Esophagus squamous epithelium (tissue), 5 donors: Measurements from ENCODE around the gene CBFA2T2. TPM values are rescaled to one million over a fixed set of nuclear protein-coding genes. Genes with fewer than 3 reads are reported as not detected.

ENCODE experiments used
- DNase-seq: peaks from one replicate; lab custom pipeline; 2025; lab: John Stamatoyannopoulos, UW
- H3K27ac ChIP-seq, 4 donors: fragments of 200-600 bp; sonication (generic); one replicate each; pipeline ENCODE4 v1.5.1; 2016 to 2019; ENCODE audit warnings: mild to moderate bottlenecking in 1 of 4
- H3K27me3 ChIP-seq, 4 donors: fragments of 200-600 bp; sonication (generic); 1 replicate in 3 of 4; 2 replicates in 1 of 4; pipeline versions ENCODE4 v1.5.1 to v1.6.0; 2017 to 2021; ENCODE audit warnings: antibody characterized with exemption in 1 of 4
- H3K36me3 ChIP-seq, 3 donors: fragments of 200-600 bp; sonication (generic); one replicate each; pipeline ENCODE4 v1.5.1; 2016 to 2019
- H3K4me1 ChIP-seq, 3 donors: fragments of 200-600 bp; sonication (generic); one replicate each; pipeline ENCODE4 v1.5.1; 2017 to 2019
- H3K4me3 ChIP-seq, 4 donors: fragments of 200-600 bp; sonication (generic); 1 replicate in 3 of 4; 2 replicates in 1 of 4; pipeline ENCODE4 v1.5.1; 2016 to 2019; ENCODE audit warnings: mild to moderate bottlenecking in 2 of 4, moderate library complexity in 1 of 4
- H3K9me3 ChIP-seq, 3 donors: fragments of 200-600 bp; sonication (generic); one replicate each; pipeline ENCODE4 v1.5.1; 2016 to 2019
- POLR2A ChIP-seq, 4 donors: fragments of 450-650 bp; IDR thresholded peaks; one replicate each; pipeline ENCODE4 v1.6.1; 2017; ENCODE audit warnings: antibody characterized with exemption in 4 of 4, mild to moderate bottlenecking in 4 of 4, moderate library complexity in 3 of 4
- WGBS, 2 donors: methylation state at CpG; one replicate each; pipeline ENCODE4 v1.1.5; 2018; 5-methylcytosine and 5-hydroxymethylcytosine counted together
- intact Hi-C: fragments of 100-400 bp; cut with DNase I; formaldehyde crosslinking; loops from one replicate; pipeline ENCODE4 v1.15.0; 2022
- total RNA-seq, 4 donors: library from RNA; depleted of rRNA; stranded (reverse); fragments of >200 nt; gene quantifications; one replicate each; pipeline ENCODE4 v1.1.0, GENCODE V29; 2016
- TF ChIP-seq, protein P1 (sequence below), 6 experiments: fragments of 450-650 bp in 4 of 6; fragments of 200-600 bp in 2 of 6; sonication (generic) in 2 of 6; IDR thresholded peaks; one replicate each; pipeline ENCODE4 v1.5.1; 2016 to 2019; ENCODE audit warnings: antibody characterized with exemption in 6 of 6, mild to moderate bottlenecking in 4 of 6, moderate library complexity in 4 of 6
- donor health status: DM: yes; HTN: yes; CAD: no.

Gene CBFA2T2
- total RNA-seq, 4 donors from 2014 or later = 10.5 to 15.6 (median 10.8) TPM

DNA sequence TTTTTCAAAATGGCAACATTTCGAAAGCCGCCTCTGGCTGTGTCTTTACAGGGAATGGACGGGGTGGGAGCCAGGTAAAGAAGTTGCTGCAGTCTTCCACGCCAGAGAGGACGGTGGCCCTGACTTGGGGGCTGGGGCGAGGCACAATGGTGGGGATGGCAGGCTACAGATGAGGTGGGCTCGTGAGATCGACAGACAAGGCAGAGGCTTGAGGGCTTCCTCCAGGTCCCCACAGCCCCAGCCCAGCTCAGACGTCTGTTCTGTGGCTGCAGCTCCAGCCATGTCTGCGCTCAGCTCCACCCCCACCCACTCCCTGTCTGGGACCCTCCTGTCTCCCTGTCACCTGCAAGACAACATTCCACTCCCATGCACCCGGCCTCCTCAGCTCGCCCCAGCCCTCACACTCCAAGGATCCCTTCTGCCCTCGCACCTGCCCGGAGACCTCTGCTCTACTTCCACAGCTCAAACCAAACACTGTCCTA is 164.8 kb downstream of the CBFA2T2 start:
- no peak for DNase-seq
- intact Hi-C loops = loop anchor here (5.0 kb wide), 1 partner anchor 197 kb away; no protein-coding TSS in a partner anchor
- Histone ChIP-seq H3K27me3 (no peaks in the 10 kb centered on the region), H3K36me3 (peaks cover 7 to 32% (median 8%) of the 10 kb centered on the region in 3 donors), H3K4me1 (peaks cover 14 to 66% (median 28%) of the 10 kb centered on the region in 3 donors), H3K9me3 (no peaks in the 10 kb centered on the region), H3K27ac (peak overlapping the region in 1 of 4 donors; percentile 31), H3K4me3 (no peak overlapping the region)
- TF ChIP-seq POLR2A (IDR thresholded peaks at IDR 0.05) = no peak
- TF ChIP-seq, protein P1, sequence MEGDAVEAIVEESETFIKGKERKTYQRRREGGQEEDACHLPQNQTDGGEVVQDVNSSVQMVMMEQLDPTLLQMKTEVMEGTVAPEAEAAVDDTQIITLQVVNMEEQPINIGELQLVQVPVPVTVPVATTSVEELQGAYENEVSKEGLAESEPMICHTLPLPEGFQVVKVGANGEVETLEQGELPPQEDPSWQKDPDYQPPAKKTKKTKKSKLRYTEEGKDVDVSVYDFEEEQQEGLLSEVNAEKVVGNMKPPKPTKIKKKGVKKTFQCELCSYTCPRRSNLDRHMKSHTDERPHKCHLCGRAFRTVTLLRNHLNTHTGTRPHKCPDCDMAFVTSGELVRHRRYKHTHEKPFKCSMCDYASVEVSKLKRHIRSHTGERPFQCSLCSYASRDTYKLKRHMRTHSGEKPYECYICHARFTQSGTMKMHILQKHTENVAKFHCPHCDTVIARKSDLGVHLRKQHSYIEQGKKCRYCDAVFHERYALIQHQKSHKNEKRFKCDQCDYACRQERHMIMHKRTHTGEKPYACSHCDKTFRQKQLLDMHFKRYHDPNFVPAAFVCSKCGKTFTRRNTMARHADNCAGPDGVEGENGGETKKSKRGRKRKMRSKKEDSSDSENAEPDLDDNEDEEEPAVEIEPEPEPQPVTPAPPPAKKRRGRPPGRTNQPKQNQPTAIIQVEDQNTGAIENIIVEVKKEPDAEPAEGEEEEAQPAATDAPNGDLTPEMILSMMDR (IDR thresholded peaks at IDR 0.05) = no peak
- 75 to 78% methylated on average over 6 to 12 of the region's 14 CpGs for WGBS, 2 donors

DNA sequence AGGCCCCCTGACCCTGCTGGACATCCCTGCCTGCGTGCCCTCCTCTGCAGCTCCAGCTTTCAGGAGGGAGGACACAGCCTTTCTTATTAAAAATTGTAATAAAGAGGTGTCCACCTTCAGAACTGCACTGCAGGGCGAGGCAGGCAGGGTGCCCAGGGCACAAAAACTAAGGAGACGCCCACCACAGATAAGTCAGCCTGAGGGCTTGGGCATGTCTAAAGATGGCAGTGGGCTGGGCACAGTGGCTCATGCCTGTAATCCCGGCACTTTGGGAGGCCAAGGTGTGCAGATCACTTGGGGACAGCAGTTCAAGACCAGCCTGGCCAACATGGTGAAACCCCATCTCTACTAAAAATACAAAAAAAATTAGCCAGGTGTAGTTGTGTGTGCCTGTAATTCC is 165.3 kb downstream of the CBFA2T2 start:
- no peak overlapping the region for H3K4me3 ChIP-seq
- H3K36me3 ChIP-seq = peaks cover 10 to 36% (median 10%) of the 10 kb centered on the region in 3 donors
- no peaks in the 10 kb centered on the region for H3K9me3 ChIP-seq
- 62% methylated on average over 2 of the region's 4 CpGs; no CpG with 5 or more reads in 1 of the 2 donors for WGBS, 2 donors
- TF ChIP-seq POLR2A (IDR thresholded peaks at IDR 0.05) = no peak
- no peaks in the 10 kb centered on the region for H3K27me3 ChIP-seq
- H3K27ac ChIP-seq = no peak overlapping the region
- H3K4me1 ChIP-seq = peaks cover 14 to 62% (median 23%) of the 10 kb centered on the region in 3 donors
- intact Hi-C loops = no loop called here
- no peak for DNase-seq

DNA sequence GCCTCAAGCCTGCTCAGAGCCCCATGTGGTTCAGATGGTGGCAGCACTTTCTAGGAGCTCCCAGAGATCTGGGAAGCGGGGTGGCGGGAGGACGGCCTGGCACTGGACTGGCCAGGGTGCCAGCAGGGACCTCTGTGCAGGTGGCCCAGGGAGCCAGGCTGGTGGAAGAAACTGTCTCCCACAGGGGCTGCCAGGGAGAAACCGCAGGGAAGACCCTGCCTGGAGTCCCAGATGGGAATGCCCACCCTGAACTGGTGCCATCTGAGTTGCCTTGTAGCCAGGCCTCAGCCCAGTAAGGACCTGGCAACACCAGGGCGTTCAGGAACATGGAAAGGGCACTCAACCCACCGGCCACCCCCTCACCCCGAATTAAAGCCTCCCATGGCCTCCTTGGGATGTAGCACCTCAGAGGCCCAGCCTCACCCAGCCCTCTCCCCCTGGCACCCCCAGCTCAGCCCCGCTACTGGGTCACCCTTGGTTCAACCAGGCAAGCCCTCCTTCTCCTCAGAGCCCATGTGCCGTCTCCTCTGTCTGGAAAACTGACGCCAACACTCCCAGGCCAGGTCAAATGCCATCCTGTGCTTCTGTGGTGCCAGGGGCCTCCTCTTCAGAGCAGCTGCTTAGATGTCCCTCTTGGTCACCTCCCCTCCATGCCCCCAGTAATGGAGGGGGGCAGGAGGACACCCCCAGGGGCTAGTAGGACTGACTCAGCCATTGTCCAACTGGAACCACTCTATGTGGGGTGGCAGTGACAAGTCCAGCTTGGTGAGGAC is 166.3 kb downstream of the CBFA2T2 start:
- Histone ChIP-seq H3K9me3 (no peaks in the 10 kb centered on the region), H3K4me3 (no peak overlapping the region), H3K27me3 (no peaks in the 10 kb centered on the region), H3K27ac (no peak overlapping the region), H3K36me3 (peaks cover 10 to 39% (median 10%) of the 10 kb centered on the region in 3 donors), H3K4me1 (peaks cover 14 to 52% (median 17%) of the 10 kb centered on the region in 3 donors)
- 91% methylated on average over 9 of the region's 10 CpGs; no CpG with 5 or more reads in 1 of the 2 donors for WGBS, 2 donors
- intact Hi-C loops = no loop called here
- TF ChIP-seq, protein P1 (IDR thresholded peaks at IDR 0.05) = no peak
- no peak for TF ChIP-seq POLR2A (IDR thresholded peaks at IDR 0.05)
- no peak for DNase-seq

DNA sequence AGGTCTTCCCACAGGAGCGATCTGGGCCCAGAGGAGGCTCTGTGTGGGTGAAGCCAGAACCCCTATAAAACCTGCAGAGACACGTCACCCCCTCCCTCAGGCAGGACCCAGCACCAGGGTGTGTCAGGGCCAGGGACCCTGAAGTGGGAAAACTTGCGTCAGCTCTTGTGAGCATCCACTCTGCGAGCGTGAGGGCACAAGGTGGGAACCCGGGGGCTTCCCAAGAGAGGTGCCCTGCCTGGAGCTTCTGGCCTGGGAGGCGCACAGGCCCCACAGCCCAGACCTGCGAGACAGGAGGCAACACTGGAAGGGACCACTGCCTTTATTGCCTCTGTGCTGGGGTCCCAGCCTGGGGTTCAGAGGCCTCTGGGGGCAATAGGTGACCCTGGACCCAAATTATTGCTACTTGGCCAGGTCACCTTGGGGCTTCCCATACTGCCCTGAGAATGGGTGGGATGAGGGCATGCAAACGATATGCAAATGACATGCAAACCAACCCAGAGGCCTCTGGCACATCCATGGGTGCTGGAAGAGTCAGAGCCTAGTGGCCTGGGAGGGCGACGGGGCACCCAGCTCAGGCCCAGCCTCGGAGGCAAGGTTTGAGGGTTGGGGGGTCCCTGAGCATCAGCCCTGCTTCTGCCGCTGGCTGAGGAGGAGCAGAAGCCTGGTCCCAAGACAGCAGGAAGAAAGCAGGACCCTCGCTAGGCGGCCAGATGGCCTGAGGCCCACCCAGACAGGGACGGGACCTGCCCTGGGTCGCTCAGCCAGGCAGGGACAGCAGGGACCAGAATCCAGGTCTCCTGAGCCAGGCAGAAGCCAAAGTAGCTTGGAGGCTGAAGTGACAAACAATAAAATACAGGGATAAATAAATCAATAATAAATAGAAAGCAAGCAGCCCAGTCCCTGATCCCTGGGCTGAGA is 167.1 kb downstream of the CBFA2T2 start:
- Histone ChIP-seq H3K36me3 (peaks cover 10 to 39% (median 10%) of the 10 kb centered on the region in 3 donors), H3K4me3 (no peak overlapping the region), H3K27me3 (no peaks in the 10 kb centered on the region), H3K9me3 (no peaks in the 10 kb centered on the region), H3K4me1 (peaks cover 10 to 43% (median 14%) of the 10 kb centered on the region in 3 donors), H3K27ac (no peak overlapping the region)
- intact Hi-C loops = no loop called here
- 94 to 97% methylated on average over 6 to 13 of the region's 17 CpGs for WGBS, 2 donors
- no peak for TF ChIP-seq POLR2A (IDR thresholded peaks at IDR 0.05)
- TF ChIP-seq, protein P1 (IDR thresholded peaks at IDR 0.05) = no peak
- DNase-seq = no peak

DNA sequence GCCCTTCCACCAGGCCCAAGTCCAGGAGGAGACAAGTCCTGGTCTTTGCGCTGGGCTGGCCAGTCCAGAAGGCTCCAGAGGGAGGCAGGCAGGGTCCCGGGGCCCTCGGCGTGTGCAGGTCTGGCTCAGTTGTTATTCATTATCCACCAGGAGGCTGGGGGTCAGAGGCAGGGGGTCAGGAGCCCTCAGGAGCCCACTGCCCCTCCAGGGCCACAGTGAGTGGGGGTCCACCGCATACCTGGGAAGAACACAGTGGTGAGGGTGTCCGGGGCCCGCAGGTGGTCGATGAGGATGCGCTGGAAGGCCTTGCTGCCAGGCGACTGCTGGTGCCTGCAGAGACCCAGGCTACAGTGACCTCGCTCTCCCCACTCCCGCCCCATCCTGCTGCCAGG is 167.8 kb downstream of the CBFA2T2 start:
- Histone ChIP-seq H3K4me1 (peaks cover 12 to 40% (median 16%) of the 10 kb centered on the region in 3 donors), H3K27me3 (no peaks in the 10 kb centered on the region), H3K36me3 (peaks cover 10 to 39% (median 10%) of the 10 kb centered on the region in 3 donors), H3K9me3 (no peaks in the 10 kb centered on the region), H3K4me3 (no peak overlapping the region), H3K27ac (no peak overlapping the region)
- intact Hi-C loops = no loop called here
- no peak for TF ChIP-seq POLR2A (IDR thresholded peaks at IDR 0.05)
- TF ChIP-seq, protein P1 (IDR thresholded peaks at IDR 0.05) = no peak
- no peak for DNase-seq
- WGBS, 2 donors = 90 to 93% methylated on average over 3 to 6 of the region's 12 CpGs
